ENCODE measurements around the gene FIZ1.

DNA sequence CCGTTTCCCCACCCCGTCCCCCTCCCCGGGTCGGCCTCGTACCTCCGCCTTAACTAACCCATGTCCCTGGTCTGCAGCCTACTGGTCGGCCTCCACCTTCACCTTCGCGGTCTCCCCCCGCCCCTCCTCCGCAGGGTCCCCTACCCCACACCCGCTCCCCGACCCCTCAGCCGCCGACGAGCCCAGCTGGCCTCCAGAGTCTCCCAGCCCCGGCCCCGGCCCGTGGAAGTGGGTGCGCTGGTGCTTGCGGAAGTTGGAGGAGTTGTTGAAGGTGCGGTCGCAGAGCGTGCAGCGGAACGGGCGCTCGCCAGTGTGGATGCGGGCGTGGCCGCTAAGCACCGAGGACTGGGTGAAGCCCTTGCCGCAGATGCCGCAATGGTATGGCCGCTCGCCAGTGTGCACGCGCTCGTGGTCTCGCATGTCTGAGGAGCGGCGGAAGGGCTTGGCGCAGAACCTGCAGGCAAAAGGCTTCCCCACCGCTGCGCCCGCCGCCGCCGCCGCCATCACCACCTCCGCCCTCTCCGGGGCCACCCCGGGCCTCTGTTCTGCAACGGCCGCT is 22.4 kb upstream of the FIZ1 start:
- TF ChIP-seq EZH2 (IDR thresholded peaks at IDR 0.05) (no peak), FOXP2 (optimal IDR thresholded peaks at IDR 0.05; ENCODE audit: control extremely low read depth, extremely low read length, insufficient read depth) (no peak), POLR2AphosphoS5 (IDR thresholded peaks at IDR 0.05; ENCODE audit: borderline replicate concordance, low read depth, low read length) (no peak)

All from SK-N-MC (cell line).